ENCODE results near the gene GTPBP10.

The GTPBP10 gene

GRCh38 chr7:90407484-90407821 is 60.9 kb downstream of the GTPBP10 start:
- Histone ChIP-seq H3K27ac (no peak overlapping the region), H3K9ac (ENCODE audit: insufficient read length) (no peak overlapping the region)

GRCh38 chr7:90408142-90408541 is 61.6 kb downstream of the GTPBP10 start:
- no peak overlapping the region for H3K4me3 ChIP-seq
- TF ChIP-seq POLR2AphosphoS5 (IDR thresholded peaks at IDR 0.05; ENCODE audit: borderline replicate concordance, low read depth, low read length) (no peak), FOXP2 (optimal IDR thresholded peaks at IDR 0.05; ENCODE audit: control extremely low read depth, extremely low read length, insufficient read depth) (no peak), EZH2 (IDR thresholded peaks at IDR 0.05) (no peak)
- no peak for DNase-seq (ENCODE audit: low read depth, low spot score)
- H3K36me3 ChIP-seq (ENCODE audit: insufficient read depth, low read length) = peaks cover 67% of the 10 kb centered on the region
- no peak overlapping the region for H3K9ac ChIP-seq (ENCODE audit: insufficient read length)
- H3K9me3 ChIP-seq (ENCODE audit: low read depth, low read length) = no peaks in the 10 kb centered on the region
- H3K27ac ChIP-seq = no peak overlapping the region

More at GRCh38 chr7:90407484-90407821, 60.9 kb downstream of the GTPBP10 start:
- TF ChIP-seq POLR2AphosphoS5 (IDR thresholded peaks at IDR 0.05; ENCODE audit: borderline replicate concordance, low read depth, low read length) (no peak), EZH2 (IDR thresholded peaks at IDR 0.05) (no peak), FOXP2 (optimal IDR thresholded peaks at IDR 0.05; ENCODE audit: control extremely low read depth, extremely low read length, insufficient read depth) (no peak)
- no peak for DNase-seq (ENCODE audit: low read depth, low spot score)
- Histone ChIP-seq H3K9me3 (ENCODE audit: low read depth, low read length) (no peaks in the 10 kb centered on the region), H3K36me3 (ENCODE audit: insufficient read depth, low read length) (peaks cover 60% of the 10 kb centered on the region), H3K4me3 (no peak overlapping the region)

- no peaks in the 10 kb centered on the region for H3K9me3 ChIP-seq (ENCODE audit: low read depth, low read length)
- peaks cover 79% of the 10 kb centered on the region for H3K36me3 ChIP-seq (ENCODE audit: insufficient read depth, low read length)
- no peak for DNase-seq (ENCODE audit: low read depth, low spot score)
- no peak overlapping the region for H3K27ac ChIP-seq
- TF ChIP-seq EZH2 (IDR thresholded peaks at IDR 0.05) (no peak), POLR2AphosphoS5 (IDR thresholded peaks at IDR 0.05; ENCODE audit: borderline replicate concordance, low read depth, low read length) (no peak), FOXP2 (optimal IDR thresholded peaks at IDR 0.05; ENCODE audit: control extremely low read depth, extremely low read length, insufficient read depth) (no peak)
- H3K4me3 ChIP-seq = no peak overlapping the region
- H3K9ac ChIP-seq (ENCODE audit: insufficient read length) = no peak overlapping the region
These were observed 63.2 kb downstream of the GTPBP10 start for GRCh38 chr7:90409667-90410066.

GRCh38 chr7:90411510-90411909 is 65.0 kb downstream of the GTPBP10 start:
- TF ChIP-seq FOXP2 (optimal IDR thresholded peaks at IDR 0.05; ENCODE audit: control extremely low read depth, extremely low read length, insufficient read depth) = no peak
- no peak for TF ChIP-seq EZH2 (IDR thresholded peaks at IDR 0.05)
- no peak for TF ChIP-seq POLR2AphosphoS5 (IDR thresholded peaks at IDR 0.05; ENCODE audit: borderline replicate concordance, low read depth, low read length)
- no peak overlapping the region for H3K9ac ChIP-seq (ENCODE audit: insufficient read length)
- no peak overlapping the region for H3K4me3 ChIP-seq
- H3K36me3 ChIP-seq (ENCODE audit: insufficient read depth, low read length) = peaks cover 64% of the 10 kb centered on the region
- no peaks in the 10 kb centered on the region for H3K9me3 ChIP-seq (ENCODE audit: low read depth, low read length)
- no peak overlapping the region for H3K27ac ChIP-seq
- DNase-seq (ENCODE audit: low read depth, low spot score) = no peak

DNA sequence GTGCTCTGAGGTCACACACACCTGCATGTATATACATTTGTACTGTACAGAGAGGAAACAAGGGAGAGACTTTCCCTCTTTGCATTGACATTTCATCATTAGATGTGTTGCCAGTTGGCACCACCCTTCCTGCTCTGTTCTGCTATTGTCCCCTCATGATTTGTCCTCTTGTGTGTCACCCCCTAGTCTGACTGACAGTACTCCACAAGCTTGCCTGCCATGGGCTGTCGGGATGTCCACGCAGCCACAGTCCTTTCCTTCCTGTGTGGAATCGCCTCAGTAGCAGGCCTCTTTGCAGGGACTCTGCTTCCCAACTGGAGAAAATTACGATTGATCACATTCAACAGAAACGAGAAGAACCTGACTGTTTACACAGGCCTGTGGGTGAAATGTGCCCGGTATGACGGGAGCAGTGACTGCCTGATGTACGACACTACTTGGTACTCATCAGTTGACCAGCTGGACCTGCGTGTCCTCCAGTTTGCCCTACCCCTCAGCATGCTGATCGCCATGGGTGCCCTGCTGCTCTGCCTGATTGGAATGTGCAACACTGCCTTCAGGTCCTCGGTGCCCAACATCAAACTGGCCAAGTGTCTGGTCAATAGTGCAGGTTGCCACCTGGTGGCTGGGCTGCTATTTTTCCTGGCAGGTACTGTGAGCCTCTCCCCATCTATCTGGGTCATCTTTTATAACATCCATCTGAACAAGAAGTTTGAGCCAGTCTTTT is 66.1 kb downstream of the GTPBP10 start:
- H3K9me3 ChIP-seq (ENCODE audit: low read depth, low read length) = no peaks in the 10 kb centered on the region
- no peak overlapping the region for H3K4me3 ChIP-seq
- H3K27ac ChIP-seq = no peak overlapping the region
- H3K36me3 ChIP-seq (ENCODE audit: insufficient read depth, low read length) = peaks cover 55% of the 10 kb centered on the region
- no peak for DNase-seq (ENCODE audit: low read depth, low spot score)
- TF ChIP-seq FOXP2 (optimal IDR thresholded peaks at IDR 0.05; ENCODE audit: control extremely low read depth, extremely low read length, insufficient read depth) = no peak
- no peak for TF ChIP-seq POLR2AphosphoS5 (IDR thresholded peaks at IDR 0.05; ENCODE audit: borderline replicate concordance, low read depth, low read length)
- no peak for TF ChIP-seq EZH2 (IDR thresholded peaks at IDR 0.05)
- H3K9ac ChIP-seq (ENCODE audit: insufficient read length) = no peak overlapping the region

DNA sequence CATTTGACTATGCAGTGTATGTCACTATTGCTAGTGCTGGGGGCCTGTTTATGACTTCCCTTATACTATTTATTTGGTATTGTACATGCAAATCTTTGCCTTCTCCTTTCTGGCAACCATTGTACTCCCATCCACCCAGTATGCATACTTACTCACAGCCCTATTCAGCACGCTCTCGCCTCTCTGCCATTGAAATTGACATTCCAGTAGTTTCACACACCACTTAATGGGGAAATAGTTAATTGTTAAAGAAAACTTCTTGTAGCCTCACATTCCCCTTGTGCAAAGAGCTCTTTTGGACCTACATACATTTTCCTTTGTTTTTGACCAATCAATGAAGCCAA is 66.6 kb downstream of the GTPBP10 start:
- Histone ChIP-seq H3K9me3 (ENCODE audit: low read depth, low read length) (no peaks in the 10 kb centered on the region), H3K4me3 (no peak overlapping the region), H3K27ac (no peak overlapping the region), H3K36me3 (ENCODE audit: insufficient read depth, low read length) (peaks cover 49% of the 10 kb centered on the region), H3K9ac (ENCODE audit: insufficient read length) (no peak overlapping the region)
- TF ChIP-seq POLR2AphosphoS5 (IDR thresholded peaks at IDR 0.05; ENCODE audit: borderline replicate concordance, low read depth, low read length) (no peak), EZH2 (IDR thresholded peaks at IDR 0.05) (no peak), FOXP2 (optimal IDR thresholded peaks at IDR 0.05; ENCODE audit: control extremely low read depth, extremely low read length, insufficient read depth) (no peak)
- DNase-seq (ENCODE audit: low read depth, low spot score) = no peak

DNA sequence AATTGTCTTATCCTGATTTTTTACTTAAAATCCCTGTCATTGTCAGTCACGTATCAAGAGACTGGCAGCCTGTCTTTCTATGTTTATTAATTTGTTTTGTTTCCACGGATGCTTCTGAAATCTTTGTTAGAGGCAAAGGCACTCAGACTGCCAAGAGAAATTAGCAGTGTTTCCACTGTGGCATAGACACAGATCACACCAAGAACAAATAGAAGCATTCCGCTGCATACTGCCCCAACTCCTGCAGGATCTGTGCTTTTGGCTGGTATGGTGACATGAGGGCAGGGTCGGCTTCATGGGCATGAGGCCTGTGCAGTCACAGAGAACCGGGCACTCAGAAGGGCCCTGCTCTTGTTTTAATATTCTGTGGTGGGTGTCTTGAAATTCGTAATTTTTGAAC is 75.1 kb downstream of the GTPBP10 start:
- no peak overlapping the region for H3K9ac ChIP-seq (ENCODE audit: insufficient read length)
- no peaks in the 10 kb centered on the region for H3K9me3 ChIP-seq (ENCODE audit: low read depth, low read length)
- no peak overlapping the region for H3K27ac ChIP-seq
- no peak for DNase-seq (ENCODE audit: low read depth, low spot score)
- H3K4me3 ChIP-seq = no peak overlapping the region
- H3K36me3 ChIP-seq (ENCODE audit: insufficient read depth, low read length) = no peaks in the 10 kb centered on the region; the same call in 1 of the 2 replicates
- TF ChIP-seq EZH2 (IDR thresholded peaks at IDR 0.05) (no peak), POLR2AphosphoS5 (IDR thresholded peaks at IDR 0.05; ENCODE audit: borderline replicate concordance, low read depth, low read length) (no peak), FOXP2 (optimal IDR thresholded peaks at IDR 0.05; ENCODE audit: control extremely low read depth, extremely low read length, insufficient read depth) (no peak)

DNA sequence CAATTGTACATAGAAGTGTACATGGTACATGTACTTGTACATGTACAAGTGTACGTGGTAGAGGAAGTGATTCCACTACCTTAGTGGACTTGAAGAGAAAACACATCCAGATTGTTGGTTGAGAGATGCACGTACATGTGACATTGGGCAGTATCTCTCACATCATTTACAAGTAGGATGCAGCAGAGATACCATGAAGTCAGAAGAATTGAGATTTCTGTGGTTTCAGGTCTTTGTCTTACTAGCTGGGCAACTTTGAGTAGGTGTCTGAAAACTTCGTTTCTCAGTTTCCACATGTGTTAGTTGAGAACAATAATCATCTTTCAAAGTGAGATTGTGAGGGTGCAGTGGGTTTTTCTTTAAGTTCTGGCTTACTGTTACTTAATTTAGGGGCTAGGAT is 78.2 kb downstream of the GTPBP10 start:
- DNase-seq (ENCODE audit: low read depth, low spot score) = no peak
- H3K4me3 ChIP-seq = no peak overlapping the region
- H3K27ac ChIP-seq = no peak overlapping the region
- no peak for TF ChIP-seq POLR2AphosphoS5 (IDR thresholded peaks at IDR 0.05; ENCODE audit: borderline replicate concordance, low read depth, low read length)
- no peak for TF ChIP-seq EZH2 (IDR thresholded peaks at IDR 0.05)
- no peak for TF ChIP-seq FOXP2 (optimal IDR thresholded peaks at IDR 0.05; ENCODE audit: control extremely low read depth, extremely low read length, insufficient read depth)
- no peak overlapping the region for H3K9ac ChIP-seq (ENCODE audit: insufficient read length)
- H3K9me3 ChIP-seq (ENCODE audit: low read depth, low read length) = no peaks in the 10 kb centered on the region
- H3K36me3 ChIP-seq (ENCODE audit: insufficient read depth, low read length) = no peaks in the 10 kb centered on the region

- Histone ChIP-seq H3K36me3 (ENCODE audit: insufficient read depth, low read length) (no peaks in the 10 kb centered on the region), H3K9ac (ENCODE audit: insufficient read length) (no peak overlapping the region), H3K9me3 (ENCODE audit: low read depth, low read length) (no peaks in the 10 kb centered on the region), H3K4me3 (no peak overlapping the region), H3K27ac (no peak overlapping the region)
- no peak for DNase-seq (ENCODE audit: low read depth, low spot score)
- TF ChIP-seq FOXP2 (optimal IDR thresholded peaks at IDR 0.05; ENCODE audit: control extremely low read depth, extremely low read length, insufficient read depth) (no peak), POLR2AphosphoS5 (IDR thresholded peaks at IDR 0.05; ENCODE audit: borderline replicate concordance, low read depth, low read length) (no peak), EZH2 (IDR thresholded peaks at IDR 0.05) (no peak)
These were observed 78.9 kb downstream of the GTPBP10 start for GRCh38 chr7:90425376-90425775.

Data from SK-N-MC (cell line).